HepG2 (cell line): ENCODE data around the gene AADAT. TPM values are rescaled to one million over a fixed set of nuclear protein-coding genes. Genes with fewer than 3 reads are reported as not detected.
A peak's percentile ranks its signal among the peaks of the same experiment; 100 is the strongest.

ENCODE experiments used
- FOSL2 ChIP-seq: sonication (generic); formaldehyde crosslinking; IDR thresholded peaks from 2 replicates; pipeline ENCODE4 v1.4.0; 2020; ENCODE audit warnings: missing genetic modification reagents
- SALL1 ChIP-seq: sonication (generic); formaldehyde crosslinking; IDR thresholded peaks from 2 replicates; pipeline ENCODE4 v1.8.0; 2022; ENCODE audit warnings: mild to moderate bottlenecking, missing genetic modification reagents
- TEAD2 ChIP-seq: sonication (generic); formaldehyde crosslinking; IDR thresholded peaks from 2 replicates; pipeline ENCODE4 v1.9.0; 2021; ENCODE audit warnings: missing genetic modification reagents
- ZNF224 ChIP-seq: sonication (generic); formaldehyde crosslinking; IDR thresholded peaks from 2 replicates; pipeline ENCODE4 v1.5.0; 2020; ENCODE audit warnings: mild to moderate bottlenecking, missing genetic modification reagents
- ZNF431 ChIP-seq: sonication (generic); formaldehyde crosslinking; IDR thresholded peaks from 2 replicates; pipeline ENCODE4 v1.9.0; 2022; ENCODE audit warnings: missing genetic modification reagents, low read depth, mild to moderate bottlenecking, borderline replicate concordance
- polyA plus RNA-seq, 8 experiments: library from polyadenylated mRNA; depleted of rRNA in 3 of 8; stranded (reverse) in 7 of 8; unstranded in 1 of 8; fragments of >200 nt; fragmentation: Illumina TruSeq in 4 of 8; extraction: Trizol in 4 of 8; gene quantifications; 2 replicates each; pipeline versions ENCODE4 v1.2.1 to v1.2.3, GENCODE V29; 2011 to 2016; ENCODE audit warnings: low read depth in 4 of 8, missing spikeins in 1 of 8, mixed read lengths in 1 of 8; ENCODE audit not compliant: insufficient read depth in 1 of 8
- total RNA-seq, 5 experiments: library from RNA; depleted of rRNA; stranded (reverse); fragments of >200 nt; fragmentation: Illumina TruSeq; extraction: Trizol; gene quantifications; 2 replicates each; pipeline ENCODE4 v1.2.3, GENCODE V29; 2016; ENCODE audit warnings: low read depth in 1 of 5
- TF ChIP-seq, protein P1 (sequence below): sonication (generic); formaldehyde crosslinking; IDR thresholded peaks from 2 replicates; pipeline ENCODE4 v1.5.1; 2020; ENCODE audit warnings: missing genetic modification reagents, mild to moderate bottlenecking, borderline replicate concordance
- TF ChIP-seq, protein P2 (sequence below): sonication (generic); formaldehyde crosslinking; IDR thresholded peaks from 2 replicates; pipeline ENCODE4 v1.4.0; 2020; ENCODE audit warnings: mild to moderate bottlenecking, missing genetic modification reagents
- TF ChIP-seq, protein P3 (sequence below): IDR thresholded peaks from 2 replicates; pipeline ENCODE4 v1.6.1; 2016
- TF ChIP-seq, protein P4 (sequence below): sonication (generic); formaldehyde crosslinking; IDR thresholded peaks from one replicate; pipeline ENCODE4 v1.5.1; 2020; ENCODE audit warnings: mild to moderate bottlenecking, missing genetic modification reagents; ENCODE audit errors: not compliant biosample characterization
- TF ChIP-seq, protein P5 (sequence below): IDR thresholded peaks from 2 replicates; pipeline ENCODE4 v1.4.0; 2020; ENCODE audit warnings: mild to moderate bottlenecking, missing genetic modification reagents

Gene AADAT
- total and polyA plus RNA-seq, 2 of the 13 experiments (the other 11 are each of a cell fraction or from before 2014, with no cell fraction given): 6.1 to 9.1 TPM

DNA sequence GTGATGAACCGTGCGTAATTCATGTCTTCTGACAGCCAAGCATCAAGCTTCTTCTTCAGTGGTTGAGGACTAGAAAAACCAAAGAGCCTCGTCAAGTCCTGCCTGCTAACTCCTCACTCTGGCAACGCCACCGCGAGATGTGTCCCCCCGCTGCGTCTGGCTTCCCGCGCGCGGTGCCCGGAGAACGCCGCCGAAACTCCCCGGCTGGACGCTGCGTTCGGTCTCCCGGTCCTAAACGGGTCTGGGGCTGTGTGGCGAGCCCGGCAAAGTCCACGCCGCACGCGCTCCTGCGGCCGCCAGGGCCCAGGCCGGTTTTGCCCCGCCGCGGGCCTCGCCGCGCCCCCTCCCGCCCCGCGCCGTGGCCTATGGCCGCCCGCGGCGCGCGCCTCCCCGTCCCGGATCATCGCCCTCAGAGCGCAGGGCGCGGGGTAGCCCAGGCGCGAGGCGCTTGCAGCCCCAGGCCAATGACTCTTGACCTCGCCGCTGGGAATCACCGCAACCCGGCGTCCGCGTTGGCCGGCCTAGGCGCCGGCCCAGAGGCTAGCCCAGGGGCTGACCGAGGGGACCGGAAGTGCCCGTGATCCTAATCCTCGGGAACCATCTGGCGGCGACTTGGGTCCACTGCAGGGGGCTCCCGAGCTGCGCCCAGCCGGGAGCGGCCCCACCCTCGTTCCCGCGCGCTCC is at the start of gene AADAT (continued):
- TF ChIP-seq, protein P1, sequence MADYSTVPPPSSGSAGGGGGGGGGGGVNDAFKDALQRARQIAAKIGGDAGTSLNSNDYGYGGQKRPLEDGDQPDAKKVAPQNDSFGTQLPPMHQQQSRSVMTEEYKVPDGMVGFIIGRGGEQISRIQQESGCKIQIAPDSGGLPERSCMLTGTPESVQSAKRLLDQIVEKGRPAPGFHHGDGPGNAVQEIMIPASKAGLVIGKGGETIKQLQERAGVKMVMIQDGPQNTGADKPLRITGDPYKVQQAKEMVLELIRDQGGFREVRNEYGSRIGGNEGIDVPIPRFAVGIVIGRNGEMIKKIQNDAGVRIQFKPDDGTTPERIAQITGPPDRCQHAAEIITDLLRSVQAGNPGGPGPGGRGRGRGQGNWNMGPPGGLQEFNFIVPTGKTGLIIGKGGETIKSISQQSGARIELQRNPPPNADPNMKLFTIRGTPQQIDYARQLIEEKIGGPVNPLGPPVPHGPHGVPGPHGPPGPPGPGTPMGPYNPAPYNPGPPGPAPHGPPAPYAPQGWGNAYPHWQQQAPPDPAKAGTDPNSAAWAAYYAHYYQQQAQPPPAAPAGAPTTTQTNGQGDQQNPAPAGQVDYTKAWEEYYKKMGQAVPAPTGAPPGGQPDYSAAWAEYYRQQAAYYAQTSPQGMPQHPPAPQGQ: no peak
- TF ChIP-seq SALL1 (CRISPR knock-in tag) (peak; percentile 71; the same call in 1 of the 2 replicates), ZNF224 (CRISPR knock-in tag) (no peak), ZNF431 (CRISPR knock-in tag) (peak; percentile 68; the same call in 1 of the 2 replicates), TEAD2 (no peak), FOSL2 (no peak)
- TF ChIP-seq, protein P2, sequence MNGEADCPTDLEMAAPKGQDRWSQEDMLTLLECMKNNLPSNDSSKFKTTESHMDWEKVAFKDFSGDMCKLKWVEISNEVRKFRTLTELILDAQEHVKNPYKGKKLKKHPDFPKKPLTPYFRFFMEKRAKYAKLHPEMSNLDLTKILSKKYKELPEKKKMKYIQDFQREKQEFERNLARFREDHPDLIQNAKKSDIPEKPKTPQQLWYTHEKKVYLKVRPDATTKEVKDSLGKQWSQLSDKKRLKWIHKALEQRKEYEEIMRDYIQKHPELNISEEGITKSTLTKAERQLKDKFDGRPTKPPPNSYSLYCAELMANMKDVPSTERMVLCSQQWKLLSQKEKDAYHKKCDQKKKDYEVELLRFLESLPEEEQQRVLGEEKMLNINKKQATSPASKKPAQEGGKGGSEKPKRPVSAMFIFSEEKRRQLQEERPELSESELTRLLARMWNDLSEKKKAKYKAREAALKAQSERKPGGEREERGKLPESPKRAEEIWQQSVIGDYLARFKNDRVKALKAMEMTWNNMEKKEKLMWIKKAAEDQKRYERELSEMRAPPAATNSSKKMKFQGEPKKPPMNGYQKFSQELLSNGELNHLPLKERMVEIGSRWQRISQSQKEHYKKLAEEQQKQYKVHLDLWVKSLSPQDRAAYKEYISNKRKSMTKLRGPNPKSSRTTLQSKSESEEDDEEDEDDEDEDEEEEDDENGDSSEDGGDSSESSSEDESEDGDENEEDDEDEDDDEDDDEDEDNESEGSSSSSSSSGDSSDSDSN (CRISPR knock-in tag): peak; percentile 75
- TF ChIP-seq, protein P3, sequence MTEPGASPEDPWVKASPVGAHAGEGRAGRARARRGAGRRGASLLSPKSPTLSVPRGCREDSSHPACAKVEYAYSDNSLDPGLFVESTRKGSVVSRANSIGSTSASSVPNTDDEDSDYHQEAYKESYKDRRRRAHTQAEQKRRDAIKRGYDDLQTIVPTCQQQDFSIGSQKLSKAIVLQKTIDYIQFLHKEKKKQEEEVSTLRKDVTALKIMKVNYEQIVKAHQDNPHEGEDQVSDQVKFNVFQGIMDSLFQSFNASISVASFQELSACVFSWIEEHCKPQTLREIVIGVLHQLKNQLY (CRISPR knock-in tag): no peak
- TF ChIP-seq, protein P4, sequence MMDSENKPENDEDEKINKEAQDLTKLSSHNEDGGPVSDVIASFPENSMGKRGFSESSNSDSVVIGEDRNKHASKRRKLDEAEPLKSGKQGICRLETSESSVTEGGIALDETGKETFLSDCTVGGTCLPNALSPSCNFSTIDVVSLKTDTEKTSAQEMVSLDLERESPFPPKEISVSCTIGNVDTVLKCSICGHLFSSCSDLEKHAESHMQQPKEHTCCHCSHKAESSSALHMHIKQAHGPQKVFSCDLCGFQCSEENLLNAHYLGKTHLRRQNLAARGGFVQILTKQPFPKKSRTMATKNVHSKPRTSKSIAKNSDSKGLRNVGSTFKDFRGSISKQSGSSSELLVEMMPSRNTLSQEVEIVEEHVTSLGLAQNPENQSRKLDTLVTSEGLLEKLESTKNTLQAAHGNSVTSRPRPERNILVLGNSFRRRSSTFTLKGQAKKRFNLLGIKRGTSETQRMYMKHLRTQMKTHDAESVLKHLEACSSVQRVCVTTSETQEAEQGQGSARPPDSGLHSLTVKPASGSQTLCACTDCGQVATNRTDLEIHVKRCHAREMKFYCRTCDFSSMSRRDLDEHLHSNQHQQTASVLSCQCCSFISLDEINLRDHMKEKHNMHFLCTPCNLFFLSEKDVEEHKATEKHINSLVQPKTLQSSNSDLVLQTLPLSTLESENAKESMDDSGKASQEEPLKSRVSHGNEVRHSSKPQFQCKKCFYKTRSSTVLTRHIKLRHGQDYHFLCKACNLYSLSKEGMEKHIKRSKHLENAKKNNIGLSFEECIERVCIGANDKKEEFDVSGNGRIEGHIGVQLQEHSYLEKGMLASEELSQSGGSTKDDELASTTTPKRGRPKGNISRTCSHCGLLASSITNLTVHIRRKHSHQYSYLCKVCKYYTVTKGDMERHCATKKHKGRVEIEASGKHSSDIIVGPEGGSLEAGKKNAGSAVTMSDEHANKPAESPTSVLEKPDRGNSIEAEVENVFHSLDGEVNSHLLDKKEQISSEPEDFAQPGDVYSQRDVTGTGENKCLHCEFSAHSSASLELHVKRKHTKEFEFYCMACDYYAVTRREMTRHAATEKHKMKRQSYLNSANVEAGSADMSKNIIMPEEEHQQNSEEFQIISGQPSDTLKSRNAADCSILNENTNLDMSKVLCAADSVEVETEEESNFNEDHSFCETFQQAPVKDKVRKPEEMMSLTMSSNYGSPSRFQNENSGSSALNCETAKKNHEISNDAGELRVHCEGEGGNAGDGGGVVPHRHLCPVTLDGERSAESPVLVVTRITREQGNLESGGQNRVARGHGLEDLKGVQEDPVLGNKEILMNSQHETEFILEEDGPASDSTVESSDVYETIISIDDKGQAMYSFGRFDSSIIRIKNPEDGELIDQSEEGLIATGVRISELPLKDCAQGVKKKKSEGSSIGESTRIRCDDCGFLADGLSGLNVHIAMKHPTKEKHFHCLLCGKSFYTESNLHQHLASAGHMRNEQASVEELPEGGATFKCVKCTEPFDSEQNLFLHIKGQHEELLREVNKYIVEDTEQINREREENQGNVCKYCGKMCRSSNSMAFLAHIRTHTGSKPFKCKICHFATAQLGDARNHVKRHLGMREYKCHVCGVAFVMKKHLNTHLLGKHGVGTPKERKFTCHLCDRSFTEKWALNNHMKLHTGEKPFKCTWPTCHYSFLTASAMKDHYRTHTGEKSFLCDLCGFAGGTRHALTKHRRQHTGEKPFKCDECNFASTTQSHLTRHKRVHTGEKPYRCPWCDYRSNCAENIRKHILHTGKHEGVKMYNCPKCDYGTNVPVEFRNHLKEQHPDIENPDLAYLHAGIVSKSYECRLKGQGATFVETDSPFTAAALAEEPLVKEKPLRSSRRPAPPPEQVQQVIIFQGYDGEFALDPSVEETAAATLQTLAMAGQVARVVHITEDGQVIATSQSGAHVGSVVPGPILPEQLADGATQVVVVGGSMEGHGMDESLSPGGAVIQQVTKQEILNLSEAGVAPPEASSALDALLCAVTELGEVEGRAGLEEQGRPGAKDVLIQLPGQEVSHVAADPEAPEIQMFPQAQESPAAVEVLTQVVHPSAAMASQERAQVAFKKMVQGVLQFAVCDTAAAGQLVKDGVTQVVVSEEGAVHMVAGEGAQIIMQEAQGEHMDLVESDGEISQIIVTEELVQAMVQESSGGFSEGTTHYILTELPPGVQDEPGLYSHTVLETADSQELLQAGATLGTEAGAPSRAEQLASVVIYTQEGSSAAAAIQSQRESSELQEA (CRISPR knock-in tag): peak; percentile 43
- TF ChIP-seq, protein P5, sequence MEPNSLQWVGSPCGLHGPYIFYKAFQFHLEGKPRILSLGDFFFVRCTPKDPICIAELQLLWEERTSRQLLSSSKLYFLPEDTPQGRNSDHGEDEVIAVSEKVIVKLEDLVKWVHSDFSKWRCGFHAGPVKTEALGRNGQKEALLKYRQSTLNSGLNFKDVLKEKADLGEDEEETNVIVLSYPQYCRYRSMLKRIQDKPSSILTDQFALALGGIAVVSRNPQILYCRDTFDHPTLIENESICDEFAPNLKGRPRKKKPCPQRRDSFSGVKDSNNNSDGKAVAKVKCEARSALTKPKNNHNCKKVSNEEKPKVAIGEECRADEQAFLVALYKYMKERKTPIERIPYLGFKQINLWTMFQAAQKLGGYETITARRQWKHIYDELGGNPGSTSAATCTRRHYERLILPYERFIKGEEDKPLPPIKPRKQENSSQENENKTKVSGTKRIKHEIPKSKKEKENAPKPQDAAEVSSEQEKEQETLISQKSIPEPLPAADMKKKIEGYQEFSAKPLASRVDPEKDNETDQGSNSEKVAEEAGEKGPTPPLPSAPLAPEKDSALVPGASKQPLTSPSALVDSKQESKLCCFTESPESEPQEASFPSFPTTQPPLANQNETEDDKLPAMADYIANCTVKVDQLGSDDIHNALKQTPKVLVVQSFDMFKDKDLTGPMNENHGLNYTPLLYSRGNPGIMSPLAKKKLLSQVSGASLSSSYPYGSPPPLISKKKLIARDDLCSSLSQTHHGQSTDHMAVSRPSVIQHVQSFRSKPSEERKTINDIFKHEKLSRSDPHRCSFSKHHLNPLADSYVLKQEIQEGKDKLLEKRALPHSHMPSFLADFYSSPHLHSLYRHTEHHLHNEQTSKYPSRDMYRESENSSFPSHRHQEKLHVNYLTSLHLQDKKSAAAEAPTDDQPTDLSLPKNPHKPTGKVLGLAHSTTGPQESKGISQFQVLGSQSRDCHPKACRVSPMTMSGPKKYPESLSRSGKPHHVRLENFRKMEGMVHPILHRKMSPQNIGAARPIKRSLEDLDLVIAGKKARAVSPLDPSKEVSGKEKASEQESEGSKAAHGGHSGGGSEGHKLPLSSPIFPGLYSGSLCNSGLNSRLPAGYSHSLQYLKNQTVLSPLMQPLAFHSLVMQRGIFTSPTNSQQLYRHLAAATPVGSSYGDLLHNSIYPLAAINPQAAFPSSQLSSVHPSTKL: peak; percentile 59; the same call in 1 of the 2 replicates
